WTC11 (cell line): Measurements from ENCODE around the gene TIMM10.

Experiments
- AFF4 ChIP-seq: sonication (generic); formaldehyde crosslinking; IDR thresholded peaks from 2 replicates; pipeline ENCODE4 v1.8.1; 2023; ENCODE audit warnings: mild to moderate bottlenecking, missing genetic modification reagents, borderline replicate concordance
- ATF2 ChIP-seq: sonication (generic); formaldehyde crosslinking; IDR thresholded peaks from 2 replicates; pipeline ENCODE4 v1.8.1; 2022; ENCODE audit warnings: low read depth, missing genetic modification reagents, borderline replicate concordance
- ATF3 ChIP-seq: sonication (generic); formaldehyde crosslinking; conservative IDR thresholded peaks from 2 replicates; pipeline ENCODE4 v1.8.1; 2022; ENCODE audit warnings: mild to moderate bottlenecking, missing genetic modification reagents
- EMX1 ChIP-seq: fragments of 250-450 bp; sonication (Bioruptor Pico); IDR thresholded peaks from 2 replicates; pipeline ENCODE4 v1.8.0; 2021; ENCODE audit warnings: mild to moderate bottlenecking
- GABPB1 ChIP-seq: sonication (generic); formaldehyde crosslinking; IDR thresholded peaks from 2 replicates; pipeline ENCODE4 v1.8.1; 2023; ENCODE audit warnings: mild to moderate bottlenecking, missing genetic modification reagents
- NR1H2 ChIP-seq: sonication (generic); formaldehyde crosslinking; IDR thresholded peaks from 2 replicates; pipeline ENCODE4 v1.9.0; 2021; ENCODE audit warnings: mild to moderate bottlenecking, moderate library complexity, missing genetic modification reagents
- USF2 ChIP-seq: sonication (generic); formaldehyde crosslinking; IDR thresholded peaks from 2 replicates; pipeline ENCODE4 v1.8.1; 2023; ENCODE audit warnings: mild to moderate bottlenecking, missing genetic modification reagents, moderate library complexity
- ZBTB43 ChIP-seq: sonication (generic); formaldehyde crosslinking; IDR thresholded peaks from 2 replicates; pipeline ENCODE4 v1.8.1; 2023; ENCODE audit warnings: mild to moderate bottlenecking, missing genetic modification reagents
- ZNF121 ChIP-seq: sonication (generic); formaldehyde crosslinking; IDR thresholded peaks from 2 replicates; pipeline ENCODE4 v1.8.0; 2023; ENCODE audit warnings: missing genetic modification reagents
- TF ChIP-seq, protein P1 (sequence below): sonication (generic); formaldehyde crosslinking; IDR thresholded peaks from 2 replicates; pipeline ENCODE4 v1.8.0; 2023; ENCODE audit warnings: mild to moderate bottlenecking, missing genetic modification reagents
- TF ChIP-seq, protein P2 (sequence below): fragments of 200-600 bp; IDR thresholded peaks from 2 replicates; pipeline ENCODE4 v1.8.0; 2022; ENCODE audit warnings: antibody characterized with exemption
- TF ChIP-seq, protein P3 (sequence below): fragments of 250-450 bp; sonication (Bioruptor Pico); IDR thresholded peaks from 2 replicates; pipeline ENCODE4 v1.9.0; 2021; ENCODE audit warnings: moderate library complexity, mild to moderate bottlenecking, inconsistent platforms, borderline replicate concordance
- TF ChIP-seq, protein P4 (sequence below): sonication (generic); formaldehyde crosslinking; IDR thresholded peaks from 2 replicates; pipeline ENCODE4 v1.8.0; 2022; ENCODE audit warnings: missing genetic modification reagents

- TF ChIP-seq EMX1 (CRISPR knock-in tag): no peak
- no peak for TF ChIP-seq GABPB1 (CRISPR knock-in tag)
- TF ChIP-seq, protein P1, sequence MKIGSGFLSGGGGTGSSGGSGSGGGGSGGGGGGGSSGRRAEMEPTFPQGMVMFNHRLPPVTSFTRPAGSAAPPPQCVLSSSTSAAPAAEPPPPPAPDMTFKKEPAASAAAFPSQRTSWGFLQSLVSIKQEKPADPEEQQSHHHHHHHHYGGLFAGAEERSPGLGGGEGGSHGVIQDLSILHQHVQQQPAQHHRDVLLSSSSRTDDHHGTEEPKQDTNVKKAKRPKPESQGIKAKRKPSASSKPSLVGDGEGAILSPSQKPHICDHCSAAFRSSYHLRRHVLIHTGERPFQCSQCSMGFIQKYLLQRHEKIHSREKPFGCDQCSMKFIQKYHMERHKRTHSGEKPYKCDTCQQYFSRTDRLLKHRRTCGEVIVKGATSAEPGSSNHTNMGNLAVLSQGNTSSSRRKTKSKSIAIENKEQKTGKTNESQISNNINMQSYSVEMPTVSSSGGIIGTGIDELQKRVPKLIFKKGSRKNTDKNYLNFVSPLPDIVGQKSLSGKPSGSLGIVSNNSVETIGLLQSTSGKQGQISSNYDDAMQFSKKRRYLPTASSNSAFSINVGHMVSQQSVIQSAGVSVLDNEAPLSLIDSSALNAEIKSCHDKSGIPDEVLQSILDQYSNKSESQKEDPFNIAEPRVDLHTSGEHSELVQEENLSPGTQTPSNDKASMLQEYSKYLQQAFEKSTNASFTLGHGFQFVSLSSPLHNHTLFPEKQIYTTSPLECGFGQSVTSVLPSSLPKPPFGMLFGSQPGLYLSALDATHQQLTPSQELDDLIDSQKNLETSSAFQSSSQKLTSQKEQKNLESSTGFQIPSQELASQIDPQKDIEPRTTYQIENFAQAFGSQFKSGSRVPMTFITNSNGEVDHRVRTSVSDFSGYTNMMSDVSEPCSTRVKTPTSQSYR (CRISPR knock-in tag): no peak
- TF ChIP-seq, protein P2, sequence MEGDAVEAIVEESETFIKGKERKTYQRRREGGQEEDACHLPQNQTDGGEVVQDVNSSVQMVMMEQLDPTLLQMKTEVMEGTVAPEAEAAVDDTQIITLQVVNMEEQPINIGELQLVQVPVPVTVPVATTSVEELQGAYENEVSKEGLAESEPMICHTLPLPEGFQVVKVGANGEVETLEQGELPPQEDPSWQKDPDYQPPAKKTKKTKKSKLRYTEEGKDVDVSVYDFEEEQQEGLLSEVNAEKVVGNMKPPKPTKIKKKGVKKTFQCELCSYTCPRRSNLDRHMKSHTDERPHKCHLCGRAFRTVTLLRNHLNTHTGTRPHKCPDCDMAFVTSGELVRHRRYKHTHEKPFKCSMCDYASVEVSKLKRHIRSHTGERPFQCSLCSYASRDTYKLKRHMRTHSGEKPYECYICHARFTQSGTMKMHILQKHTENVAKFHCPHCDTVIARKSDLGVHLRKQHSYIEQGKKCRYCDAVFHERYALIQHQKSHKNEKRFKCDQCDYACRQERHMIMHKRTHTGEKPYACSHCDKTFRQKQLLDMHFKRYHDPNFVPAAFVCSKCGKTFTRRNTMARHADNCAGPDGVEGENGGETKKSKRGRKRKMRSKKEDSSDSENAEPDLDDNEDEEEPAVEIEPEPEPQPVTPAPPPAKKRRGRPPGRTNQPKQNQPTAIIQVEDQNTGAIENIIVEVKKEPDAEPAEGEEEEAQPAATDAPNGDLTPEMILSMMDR: no peak
- TF ChIP-seq, protein P3, sequence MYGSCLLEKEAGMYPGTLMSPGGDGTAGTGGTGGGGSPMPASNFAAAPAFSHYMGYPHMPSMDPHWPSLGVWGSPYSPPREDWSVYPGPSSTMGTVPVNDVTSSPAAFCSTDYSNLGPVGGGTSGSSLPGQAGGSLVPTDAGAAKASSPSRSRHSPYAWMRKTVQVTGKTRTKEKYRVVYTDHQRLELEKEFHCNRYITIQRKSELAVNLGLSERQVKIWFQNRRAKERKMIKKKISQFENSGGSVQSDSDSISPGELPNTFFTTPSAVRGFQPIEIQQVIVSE (CRISPR knock-in tag): no peak
- TF ChIP-seq ATF2 (CRISPR knock-in tag): no peak
- no peak for TF ChIP-seq ZNF121
- TF ChIP-seq USF2 (CRISPR knock-in tag): no peak
- TF ChIP-seq ZBTB43 (CRISPR knock-in tag): no peak
- TF ChIP-seq ATF3 (CRISPR knock-in tag): no peak
- TF ChIP-seq NR1H2 (CRISPR knock-in tag): no peak
- TF ChIP-seq, protein P4, sequence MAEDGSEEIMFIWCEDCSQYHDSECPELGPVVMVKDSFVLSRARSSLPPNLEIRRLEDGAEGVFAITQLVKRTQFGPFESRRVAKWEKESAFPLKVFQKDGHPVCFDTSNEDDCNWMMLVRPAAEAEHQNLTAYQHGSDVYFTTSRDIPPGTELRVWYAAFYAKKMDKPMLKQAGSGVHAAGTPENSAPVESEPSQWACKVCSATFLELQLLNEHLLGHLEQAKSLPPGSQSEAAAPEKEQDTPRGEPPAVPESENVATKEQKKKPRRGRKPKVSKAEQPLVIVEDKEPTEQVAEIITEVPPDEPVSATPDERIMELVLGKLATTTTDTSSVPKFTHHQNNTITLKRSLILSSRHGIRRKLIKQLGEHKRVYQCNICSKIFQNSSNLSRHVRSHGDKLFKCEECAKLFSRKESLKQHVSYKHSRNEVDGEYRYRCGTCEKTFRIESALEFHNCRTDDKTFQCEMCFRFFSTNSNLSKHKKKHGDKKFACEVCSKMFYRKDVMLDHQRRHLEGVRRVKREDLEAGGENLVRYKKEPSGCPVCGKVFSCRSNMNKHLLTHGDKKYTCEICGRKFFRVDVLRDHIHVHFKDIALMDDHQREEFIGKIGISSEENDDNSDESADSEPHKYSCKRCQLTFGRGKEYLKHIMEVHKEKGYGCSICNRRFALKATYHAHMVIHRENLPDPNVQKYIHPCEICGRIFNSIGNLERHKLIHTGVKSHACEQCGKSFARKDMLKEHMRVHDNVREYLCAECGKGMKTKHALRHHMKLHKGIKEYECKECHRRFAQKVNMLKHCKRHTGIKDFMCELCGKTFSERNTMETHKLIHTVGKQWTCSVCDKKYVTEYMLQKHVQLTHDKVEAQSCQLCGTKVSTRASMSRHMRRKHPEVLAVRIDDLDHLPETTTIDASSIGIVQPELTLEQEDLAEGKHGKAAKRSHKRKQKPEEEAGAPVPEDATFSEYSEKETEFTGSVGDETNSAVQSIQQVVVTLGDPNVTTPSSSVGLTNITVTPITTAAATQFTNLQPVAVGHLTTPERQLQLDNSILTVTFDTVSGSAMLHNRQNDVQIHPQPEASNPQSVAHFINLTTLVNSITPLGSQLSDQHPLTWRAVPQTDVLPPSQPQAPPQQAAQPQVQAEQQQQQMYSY: no peak
- TF ChIP-seq AFF4 (CRISPR knock-in tag): no peak
Measured at GRCh38 chr11:57546451-57546850, 15.9 kb upstream of the TIMM10 start.
